ENCODE results near the gene LYST. TPM values are rescaled to one million over a fixed set of nuclear protein-coding genes. Genes with fewer than 3 reads are reported as not detected.

The LYST gene
- total and polyA plus RNA-seq, 10 of the 15 experiments (the other 5 are each of a cell fraction or from before 2014, with no cell fraction given): 3.3 to 28.1 (median 5.6) TPM

- TF ChIP-seq ZBTB11 (CRISPR knock-in tag; IDR thresholded peaks at IDR 0.05): no peak
- no peak for TF ChIP-seq EGR1 (IDR thresholded peaks at IDR 0.05; ENCODE audit: borderline replicate concordance in 1 of 2, low read depth in 2 of 2, low read length in 2 of 2)
- 0 out of 2 replicates have a peak, but pooled peaks have one; percentile 16 for TF ChIP-seq IRF4 (IDR thresholded peaks at IDR 0.05; ENCODE audit: low read depth, low read length)
- TF ChIP-seq RBBP5 (conservative IDR thresholded peaks at IDR 0.05): no peak
- no peak for TF ChIP-seq ASH2L (IDR thresholded peaks at IDR 0.05; ENCODE audit: borderline replicate concordance, low read depth)
- TF ChIP-seq BMI1 (IDR thresholded peaks at IDR 0.05; ENCODE audit: borderline replicate concordance): 0 out of 2 replicates have a peak, but pooled peaks have one; percentile 14
- peak; percentile 58 to 64 for TF ChIP-seq IKZF2 (IDR thresholded peaks at IDR 0.05)
- TF ChIP-seq SPI1 (IDR thresholded peaks at IDR 0.05; ENCODE audit: borderline replicate concordance, insufficient read depth, low read depth, low read length): peak; percentile 79
- no peak for TF ChIP-seq RELB (IDR thresholded peaks at IDR 0.05; ENCODE audit: low read depth)
- TF ChIP-seq REST (IDR thresholded peaks at IDR 0.05; ENCODE audit: low read depth, low read length): no peak
- TF ChIP-seq ATF2 (IDR thresholded peaks at IDR 0.05; ENCODE audit: low read length): no peak
- TF ChIP-seq KLF5 (IDR thresholded peaks at IDR 0.05; ENCODE audit: partially characterized antibody): no peak
- TF ChIP-seq EED (IDR thresholded peaks at IDR 0.05; ENCODE audit: low read depth): peak; percentile 73
Observed at GRCh38 chr1:235763962-235764361, 102.7 kb downstream of the LYST start (continued).
